IPS-20b (cell line): ENCODE results near the gene TEX48.

Experiments used
- H3K27ac ChIP-seq: one replicate; pipeline ENCODE4 v1.5.1; 2013; ENCODE audit warnings: low read length
- H3K27me3 ChIP-seq: 2 replicates; pipeline ENCODE4 v1.6.1; 2013; ENCODE audit warnings: mild to moderate bottlenecking, low read length, inconsistent platforms; ENCODE audit not compliant: insufficient read depth
- H3K36me3 ChIP-seq: 2 replicates; pipeline ENCODE4 v1.6.1; 2013; ENCODE audit warnings: low read depth, mild to moderate bottlenecking, inconsistent platforms, low read length, moderate library complexity; ENCODE audit not compliant: insufficient read depth
- H3K4me1 ChIP-seq: 2 replicates; pipeline ENCODE4 v1.6.1; 2013; ENCODE audit warnings: mild to moderate bottlenecking, control low read depth, inconsistent platforms, low read length, moderate library complexity; ENCODE audit not compliant: insufficient read depth
- H3K4me3 ChIP-seq: 2 replicates; pipeline ENCODE4 v1.5.1; 2013; ENCODE audit warnings: mild to moderate bottlenecking, low read length, inconsistent platforms
- H3K9ac ChIP-seq: 2 replicates; pipeline ENCODE4 v1.6.1; 2013; ENCODE audit warnings: low read depth, mild to moderate bottlenecking, inconsistent platforms, low read length, moderate library complexity
- H3K9me3 ChIP-seq: 2 replicates; pipeline ENCODE4 v1.6.1; 2013; ENCODE audit warnings: mild to moderate bottlenecking, low read depth, low read length, inconsistent platforms; ENCODE audit not compliant: insufficient read depth

Gene TEX48

GRCh38 chr9:114691046-114691955 lies 9.3 kb upstream of the TEX48 start:
- Histone ChIP-seq H3K4me1 (0 out of 2 replicates have a peak, but pooled peaks cover 4% of the 10 kb centered on the region), H3K36me3 (no peaks in the 10 kb centered on the region), H3K27ac (no peak overlapping the region), H3K9ac (no peak overlapping the region), H3K27me3 (no peaks in the 10 kb centered on the region), H3K4me3 (no peak overlapping the region), H3K9me3 (no peaks in the 10 kb centered on the region)

- Histone ChIP-seq H3K9ac (no peak overlapping the region), H3K4me1 (0 out of 2 replicates have a peak, but pooled peaks cover 4% of the 10 kb centered on the region), H3K36me3 (no peaks in the 10 kb centered on the region), H3K4me3 (no peak overlapping the region), H3K9me3 (no peaks in the 10 kb centered on the region), H3K27ac (no peak overlapping the region), H3K27me3 (no peaks in the 10 kb centered on the region)
These were observed 8.3 kb upstream of the TEX48 start for GRCh38 chr9:114690308-114690707.

- Histone ChIP-seq H3K4me3 (no peak overlapping the region; the same call in 1 of the 2 replicates), H3K36me3 (no peaks in the 10 kb centered on the region), H3K9me3 (no peaks in the 10 kb centered on the region), H3K27me3 (no peaks in the 10 kb centered on the region), H3K9ac (no peak overlapping the region), H3K4me1 (0 out of 2 replicates have a peak, but pooled peaks cover 4% of the 10 kb centered on the region), H3K27ac (no peak overlapping the region)
These were observed 7.8 kb upstream of the TEX48 start for GRCh38 chr9:114689813-114690212.

GRCh38 chr9:114688909-114689610 lies 7.1 kb upstream of the TEX48 start:
- H3K27me3 ChIP-seq, result no peaks in the 10 kb centered on the region
- H3K9ac ChIP-seq, result no peak overlapping the region
- 0 out of 2 replicates have a peak, but pooled peaks cover 4% of the 10 kb centered on the region for H3K4me1 ChIP-seq
- H3K9me3 ChIP-seq, result no peaks in the 10 kb centered on the region
- H3K36me3 ChIP-seq, result no peaks in the 10 kb centered on the region
- H3K27ac ChIP-seq, result no peak overlapping the region
- no peak overlapping the region for H3K4me3 ChIP-seq

- Histone ChIP-seq H3K36me3 (no peaks in the 10 kb centered on the region), H3K27me3 (no peaks in the 10 kb centered on the region), H3K27ac (no peak overlapping the region), H3K4me1 (0 out of 2 replicates have a peak, but pooled peaks cover 4% of the 10 kb centered on the region), H3K9ac (no peak overlapping the region), H3K9me3 (no peaks in the 10 kb centered on the region), H3K4me3 (no peak overlapping the region)
These were observed 6.4 kb upstream of the TEX48 start for GRCh38 chr9:114688379-114688778.

- Histone ChIP-seq H3K36me3 (no peaks in the 10 kb centered on the region), H3K27ac (no peak overlapping the region), H3K4me3 (no peak overlapping the region), H3K4me1 (0 out of 2 replicates have a peak, but pooled peaks cover 4% of the 10 kb centered on the region), H3K27me3 (no peaks in the 10 kb centered on the region), H3K9ac (no peak overlapping the region), H3K9me3 (no peaks in the 10 kb centered on the region)
These were observed 5.0 kb upstream of the TEX48 start for GRCh38 chr9:114687034-114687433.

GRCh38 chr9:114685951-114686350 lies 4.0 kb upstream of the TEX48 start:
- no peak overlapping the region for H3K9ac ChIP-seq

GRCh38 chr9:114684036-114684435 lies 2.0 kb upstream of the TEX48 start:
- Histone ChIP-seq H3K27ac (no peak overlapping the region), H3K9ac (no peak overlapping the region), H3K4me1 (0 out of 2 replicates have a peak, but pooled peaks cover under 1% of the 10 kb centered on the region), H3K36me3 (no peaks in the 10 kb centered on the region), H3K9me3 (no peaks in the 10 kb centered on the region), H3K4me3 (no peak overlapping the region), H3K27me3 (no peaks in the 10 kb centered on the region)

More at GRCh38 chr9:114685951-114686350, 4.0 kb upstream of the TEX48 start:
- Histone ChIP-seq H3K4me1 (0 out of 2 replicates have a peak, but pooled peaks cover 4% of the 10 kb centered on the region), H3K4me3 (no peak overlapping the region), H3K27me3 (no peaks in the 10 kb centered on the region), H3K27ac (no peak overlapping the region), H3K36me3 (no peaks in the 10 kb centered on the region), H3K9me3 (no peaks in the 10 kb centered on the region)

- H3K9me3 ChIP-seq, result no peaks in the 10 kb centered on the region
- H3K36me3 ChIP-seq, result no peaks in the 10 kb centered on the region
- H3K27me3 ChIP-seq, result no peaks in the 10 kb centered on the region
- H3K9ac ChIP-seq, result no peak overlapping the region
- no peak overlapping the region for H3K4me3 ChIP-seq
- no peak overlapping the region for H3K27ac ChIP-seq
- H3K4me1 ChIP-seq, result no peaks in the 10 kb centered on the region
These were observed 854 bp upstream of the TEX48 start for GRCh38 chr9:114682846-114683245.

GRCh38 chr9:114680259-114681001 lies 1.6 kb downstream of the TEX48 start:
- Histone ChIP-seq H3K4me1 (no peaks in the 10 kb centered on the region), H3K27me3 (no peaks in the 10 kb centered on the region), H3K9me3 (no peaks in the 10 kb centered on the region), H3K27ac (no peak overlapping the region), H3K36me3 (no peaks in the 10 kb centered on the region), H3K4me3 (no peak overlapping the region), H3K9ac (no peak overlapping the region)

GRCh38 chr9:114678795-114679194 lies 3.2 kb downstream of the TEX48 start:
- H3K27me3 ChIP-seq, result no peaks in the 10 kb centered on the region
- no peak overlapping the region for H3K9ac ChIP-seq
- no peaks in the 10 kb centered on the region for H3K9me3 ChIP-seq
- no peak overlapping the region for H3K4me3 ChIP-seq
- no peak overlapping the region for H3K27ac ChIP-seq
- H3K36me3 ChIP-seq, result no peaks in the 10 kb centered on the region
- H3K4me1 ChIP-seq, result peaks cover 5% of the 10 kb centered on the region; the same call in 1 of the 2 replicates
